NT2/D1 (cell line): ENCODE results near the gene SPPL2C.

Experiments used
- SUZ12 ChIP-seq: IDR thresholded peaks from 2 replicates; pipeline ENCODE4 v1.6.1; 2011; ENCODE audit not compliant: insufficient read length, insufficient read depth; ENCODE audit errors: extremely low read depth
- YY1 ChIP-seq: IDR thresholded peaks from 2 replicates; pipeline ENCODE4 v1.6.1; 2011; ENCODE audit not compliant: insufficient read length, insufficient read depth
- ZNF274 ChIP-seq: IDR thresholded peaks from 2 replicates; pipeline ENCODE4 v1.6.1; 2011; ENCODE audit warnings: mild to moderate bottlenecking, low read depth, low read length

GRCh38 chr17:45877467-45877866, 32.8 kb downstream of the SPPL2C start:
- TF ChIP-seq ZNF274 (no peak), YY1 (no peak), SUZ12 (no peak)
